GM21390 (cell line): ENCODE measurements around the gene CDH4.

ENCODE experiments used
- ATAC-seq: cut with Tn5 transposase; IDR thresholded peaks from one replicate; pipeline ENCODE4 v1.9.1; 2021; ENCODE audit not compliant: unreplicated experiment

CDH4 gene

DNA sequence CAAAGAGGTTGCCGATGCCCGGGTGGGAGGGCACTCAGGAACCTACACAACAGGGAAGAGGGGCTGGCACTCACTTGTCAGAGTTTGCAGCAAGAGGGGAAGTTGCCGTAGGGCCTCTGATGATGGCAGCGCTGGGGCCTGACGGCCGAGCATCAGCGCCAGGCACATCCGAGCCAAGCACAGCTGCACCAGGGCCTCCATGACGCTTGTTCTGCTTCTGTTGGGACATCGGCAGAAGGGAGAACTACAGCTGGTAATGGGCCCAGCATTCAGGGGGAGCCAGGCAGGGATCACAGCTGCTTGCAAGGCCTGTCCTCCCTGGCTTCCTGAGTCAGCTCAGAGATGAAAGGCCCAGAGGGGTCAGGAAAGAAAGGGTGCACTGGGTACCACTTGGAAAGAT, 367.7 kb downstream of the CDH4 start:
- ATAC-seq, result no peak

DNA sequence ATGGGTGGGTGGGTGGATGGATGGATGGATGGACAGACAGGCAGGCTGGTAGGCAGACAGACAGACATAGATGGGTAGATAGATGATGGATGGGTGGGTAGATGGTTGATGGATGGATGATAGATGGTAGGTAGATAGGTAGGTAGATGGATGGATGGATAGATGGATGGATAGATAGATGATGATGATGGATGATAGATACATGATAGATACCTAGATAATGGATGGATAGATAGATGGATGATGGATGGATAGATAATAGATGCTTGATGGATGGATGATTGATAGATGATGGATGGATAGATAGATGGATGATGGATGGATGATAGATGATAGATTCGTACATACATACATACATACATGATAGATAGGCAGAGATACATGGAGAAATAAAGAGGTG, 368.1 kb downstream of the CDH4 start:
- no peak for ATAC-seq

DNA sequence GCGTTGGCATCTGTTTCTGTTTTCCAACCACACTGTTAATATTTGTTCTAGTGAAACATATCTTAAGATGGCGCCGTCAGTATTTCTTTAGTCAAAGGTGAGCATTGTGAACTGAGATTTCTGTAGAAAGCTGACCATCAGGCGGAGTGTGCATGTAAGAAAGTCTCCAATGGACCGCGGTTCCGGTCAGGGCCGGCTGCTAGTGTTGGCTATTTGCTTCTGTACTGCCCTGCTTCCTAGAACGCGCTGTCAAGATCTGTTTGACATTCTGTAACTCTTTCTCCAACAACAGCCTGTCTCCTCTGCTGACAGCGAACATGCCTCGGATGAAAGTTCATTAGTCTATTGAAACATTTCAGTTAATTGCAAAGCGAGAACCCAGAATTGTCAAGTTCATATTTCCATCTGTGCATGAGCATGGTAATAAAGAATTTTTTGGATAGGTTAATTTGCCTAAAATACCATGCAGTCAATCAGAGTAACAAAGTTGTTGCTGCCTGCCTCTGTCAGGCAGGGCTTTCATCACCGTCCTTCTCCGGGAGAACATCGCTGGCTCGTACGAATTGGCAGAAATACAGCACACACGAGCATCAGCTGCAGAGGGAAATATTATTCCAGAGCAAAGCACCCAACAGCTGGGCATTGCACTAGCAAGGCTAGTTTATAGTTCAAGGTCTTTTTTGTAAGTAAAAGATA, 369.1 kb downstream of the CDH4 start:
- ATAC-seq, result no peak

DNA sequence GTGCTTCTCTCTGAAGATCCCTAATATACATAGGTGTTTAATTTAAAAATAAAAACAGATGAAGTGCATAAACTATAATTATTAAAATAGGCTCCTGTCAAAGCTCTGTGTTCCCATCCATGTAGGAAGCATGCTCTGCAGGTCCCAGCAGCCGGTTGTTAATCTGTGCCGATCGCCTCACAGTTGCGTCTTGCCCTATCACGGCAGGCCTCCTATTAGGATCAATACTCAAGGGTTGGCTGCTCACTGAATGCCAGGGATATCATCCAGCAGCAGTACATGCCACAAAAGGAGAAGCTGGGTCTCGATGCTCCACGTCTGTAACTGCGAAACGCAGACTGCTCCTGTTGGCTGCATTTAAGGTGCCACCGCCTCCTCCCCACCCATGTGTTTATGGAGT, 369.8 kb downstream of the CDH4 start:
- ATAC-seq, result no peak

DNA sequence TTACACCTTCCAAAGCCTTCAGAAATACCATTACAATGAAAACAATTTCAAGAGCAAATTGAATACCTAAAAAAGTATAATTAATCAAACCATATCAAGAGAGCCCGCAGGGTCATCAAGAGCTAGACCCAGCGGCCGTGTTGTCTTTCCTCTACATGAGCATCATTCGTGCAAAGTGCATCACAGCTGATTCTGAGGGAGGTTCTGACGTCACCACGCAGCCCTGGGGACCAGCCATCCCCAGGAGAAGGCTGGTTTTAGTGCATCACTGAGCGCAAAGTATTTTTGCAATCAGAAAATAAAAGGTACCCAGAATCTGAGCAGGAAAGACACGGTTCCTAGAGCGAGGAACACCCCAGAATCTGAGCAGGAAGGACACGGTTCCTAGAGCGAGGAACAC, 371.4 kb downstream of the CDH4 start:
- ATAC-seq, result no peak

DNA sequence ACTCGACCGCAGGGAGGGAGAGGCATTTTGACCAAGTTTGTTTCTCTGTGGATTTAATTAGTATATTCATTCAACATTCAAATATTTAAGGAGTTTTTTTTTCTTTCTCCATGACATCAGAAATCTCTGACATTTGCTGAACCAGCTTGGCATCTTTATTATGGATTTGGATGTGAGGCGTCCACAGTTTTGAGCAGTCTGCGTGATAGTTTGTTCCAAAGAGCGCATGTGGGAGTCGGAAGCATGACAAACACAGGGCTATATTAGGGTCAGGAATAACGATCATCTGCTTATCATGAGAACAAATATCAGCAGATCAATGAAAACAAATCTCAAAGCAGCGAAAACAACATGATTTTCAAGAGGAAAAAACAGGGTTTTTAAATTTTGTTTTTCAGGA, 373.2 kb downstream of the CDH4 start:
- no peak for ATAC-seq

DNA sequence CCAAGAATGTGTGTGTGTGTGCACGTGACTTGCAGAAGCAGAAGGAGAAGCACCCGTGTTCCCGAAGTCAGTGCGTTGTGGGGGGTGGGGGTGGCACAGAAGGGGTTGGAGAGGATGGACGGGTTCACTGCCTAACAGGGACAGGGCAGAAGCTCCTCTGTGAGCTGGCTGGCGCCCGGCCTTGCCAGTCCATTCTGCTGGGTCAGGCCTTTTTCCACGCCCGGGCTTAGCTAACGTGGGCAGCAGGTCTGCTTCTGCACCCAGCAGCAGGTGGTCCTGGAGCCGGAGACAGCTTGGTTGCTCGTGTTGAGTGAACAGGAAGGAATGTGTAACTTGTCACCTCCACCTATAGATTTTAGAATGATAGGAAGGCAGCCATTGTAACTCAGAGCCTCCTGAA, 374.4 kb downstream of the CDH4 start:
- ATAC-seq, result no peak

DNA sequence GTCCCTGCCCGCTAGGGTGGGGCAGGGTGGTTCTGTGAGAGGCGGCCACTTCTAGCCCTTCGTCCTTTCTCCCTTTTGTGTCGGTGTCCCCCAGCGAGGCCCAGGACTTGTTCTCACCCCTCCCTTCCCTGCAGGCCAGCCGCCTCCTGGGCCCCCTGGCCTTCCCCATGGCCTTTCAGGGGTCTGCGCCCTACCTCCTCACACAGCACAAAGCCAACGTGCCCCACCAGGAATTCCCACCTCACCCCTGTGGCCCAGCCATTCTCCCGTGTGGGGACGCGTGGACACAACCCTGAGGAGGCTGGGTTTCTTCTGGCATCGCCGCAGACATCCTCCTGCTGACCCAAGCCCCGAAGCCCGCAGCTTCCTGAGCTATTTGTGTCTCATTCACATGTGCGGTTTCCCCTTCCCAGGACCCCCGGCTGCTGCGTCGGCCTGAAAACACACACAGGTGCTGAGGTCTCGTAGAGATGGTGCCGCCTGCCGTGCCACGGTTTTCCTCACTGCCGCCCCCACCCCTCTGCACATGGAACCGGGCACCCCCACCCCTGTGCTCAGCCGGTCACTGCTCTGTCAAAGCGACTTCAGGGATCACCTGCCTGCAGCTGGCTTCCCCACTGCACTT, 375.8 kb downstream of the CDH4 start:
- no peak for ATAC-seq

DNA sequence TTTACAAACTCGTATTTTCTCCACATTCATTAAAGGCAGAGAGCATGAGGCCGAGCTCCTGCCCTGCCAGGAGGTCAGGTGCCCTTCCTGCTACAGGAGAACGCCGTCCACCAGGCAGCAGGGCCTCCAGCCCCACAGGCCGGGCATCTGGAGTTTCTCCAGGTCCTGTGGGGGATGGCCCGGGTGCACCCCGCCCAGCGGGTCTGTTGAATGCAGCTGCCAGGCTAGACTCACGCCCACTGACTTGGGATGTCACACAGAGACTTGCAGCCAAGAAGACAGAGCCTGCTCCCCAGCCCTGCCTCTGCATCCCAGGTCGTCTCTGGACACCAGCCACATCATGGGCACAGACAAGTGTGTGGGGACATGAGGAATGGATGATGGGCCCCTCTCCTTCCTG, 376.4 kb downstream of the CDH4 start:
- ATAC-seq, result no peak

DNA sequence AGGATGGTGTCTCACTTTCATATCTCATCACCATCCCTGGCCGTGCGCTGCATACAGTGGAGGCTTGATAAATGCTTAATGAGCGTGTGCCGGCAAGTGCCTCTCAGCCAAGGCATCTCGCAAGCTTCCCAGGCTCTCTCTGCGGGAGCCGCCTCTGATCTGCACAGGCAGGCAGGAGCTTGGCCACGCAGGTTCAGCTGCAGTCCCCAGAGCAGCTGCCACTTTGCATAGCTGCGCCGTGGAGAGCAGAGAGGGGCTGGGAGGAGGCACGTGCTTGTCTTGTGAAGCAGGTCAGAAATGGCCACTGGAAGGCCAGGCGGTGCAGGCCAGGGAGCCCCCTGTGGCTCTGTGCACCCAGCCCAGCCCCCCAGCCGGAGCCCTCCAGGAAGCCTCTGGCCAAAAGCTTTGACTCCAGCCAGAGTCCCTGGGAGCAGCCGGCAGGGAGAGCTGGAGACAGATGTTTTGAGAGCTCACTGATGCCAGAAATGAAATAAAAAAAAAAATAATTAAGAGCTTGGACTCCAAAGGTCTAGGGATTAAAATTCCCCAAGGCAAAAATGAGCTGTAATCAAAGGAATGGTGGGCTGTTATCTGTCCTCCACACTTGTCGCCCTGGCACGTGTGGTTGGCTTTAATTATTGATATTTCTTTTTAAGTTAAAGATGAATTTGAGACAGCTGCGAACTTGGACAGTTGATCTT, 377.0 kb downstream of the CDH4 start:
- ATAC-seq, result no peak

DNA sequence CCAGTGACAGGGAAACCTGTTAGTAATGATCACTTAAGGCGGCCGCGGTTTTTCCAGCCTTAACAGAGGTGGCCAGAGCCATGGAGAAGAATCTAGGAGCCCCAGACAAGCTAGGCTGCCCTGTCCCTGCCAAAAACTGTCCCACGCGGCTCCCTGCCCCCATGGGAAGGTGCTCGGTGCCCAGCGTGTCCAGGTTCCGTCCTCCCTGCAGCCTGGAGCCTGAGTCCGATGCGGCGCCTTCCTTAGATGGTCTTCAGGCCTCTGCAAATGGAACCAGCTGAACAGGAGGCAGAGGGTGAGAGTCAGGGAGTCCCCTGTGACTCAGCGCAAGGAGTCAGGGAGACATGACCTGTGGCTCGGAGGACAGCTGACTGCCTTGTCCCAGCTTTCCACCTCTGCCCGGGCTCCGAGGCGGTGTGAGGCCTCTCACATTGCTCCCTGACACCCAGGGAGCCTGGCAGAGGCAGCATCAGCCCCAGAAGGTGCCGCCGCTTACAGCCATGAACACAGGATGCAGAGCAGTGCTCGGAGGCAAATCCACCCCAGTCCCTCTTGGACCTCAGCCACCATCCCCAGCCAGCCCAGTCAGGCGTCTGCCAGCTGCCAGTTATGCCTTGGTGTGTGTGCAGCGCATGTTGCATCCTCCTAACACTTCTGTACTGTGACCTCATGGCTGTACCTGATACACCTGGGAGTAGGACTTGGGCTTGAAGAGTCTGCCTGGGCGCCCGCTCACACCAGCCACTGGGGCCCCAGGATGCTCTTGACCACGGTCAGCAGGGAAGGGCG, 377.7 kb downstream of the CDH4 start:
- no peak for ATAC-seq

DNA sequence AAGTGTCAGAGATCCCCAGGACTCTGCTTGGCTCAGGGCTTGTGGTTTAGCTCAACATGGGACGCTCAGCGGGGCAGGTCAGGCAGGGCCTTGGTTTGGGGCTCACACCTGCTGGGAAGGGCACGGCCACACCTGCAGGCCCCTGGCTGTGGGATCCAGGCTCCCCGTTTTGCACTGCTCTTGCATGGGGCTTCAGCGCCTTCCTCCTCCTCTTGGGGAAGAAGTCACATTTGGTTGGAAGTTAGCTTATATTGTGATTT, 378.3 kb downstream of the CDH4 start:
- no peak for ATAC-seq

DNA sequence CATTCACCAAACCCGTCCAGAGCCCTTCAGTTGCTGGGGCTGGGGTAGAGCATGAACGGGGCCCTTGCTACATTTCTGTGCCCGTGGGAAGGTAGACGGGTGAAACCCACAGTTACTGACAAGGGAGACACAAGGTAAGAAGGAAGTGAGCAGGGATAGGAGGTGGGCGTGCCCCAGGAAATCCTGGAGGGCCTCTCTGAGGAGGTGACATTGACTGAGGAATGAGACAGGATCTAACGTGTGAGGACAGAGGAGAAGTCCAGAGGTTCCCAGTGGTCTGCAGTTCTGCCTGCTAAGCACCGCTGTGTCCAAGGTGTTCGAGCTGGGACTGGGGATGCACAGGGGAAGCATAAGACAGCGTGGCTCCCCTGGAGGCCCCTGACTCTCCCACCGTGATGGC, 378.8 kb downstream of the CDH4 start:
- no peak for ATAC-seq

DNA sequence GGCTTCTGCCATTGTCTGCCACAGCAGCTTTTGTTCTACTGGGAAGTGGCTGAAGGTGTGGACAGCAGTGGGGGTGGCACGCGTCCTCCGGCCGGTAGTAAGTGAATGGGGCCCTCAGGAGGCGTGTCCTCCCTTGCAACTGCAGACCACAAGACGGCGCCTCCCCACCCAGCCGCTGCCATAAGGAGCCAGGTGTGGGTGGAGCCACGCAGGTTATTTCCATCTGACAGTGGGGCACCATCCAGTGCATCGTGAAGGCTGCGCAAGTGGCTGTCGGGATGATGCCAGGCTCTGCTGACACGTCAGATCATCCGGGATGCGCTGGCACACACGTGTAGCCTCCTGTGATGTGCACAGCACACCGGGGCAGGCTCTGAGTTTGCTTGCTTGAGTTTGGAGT, 379.7 kb downstream of the CDH4 start:
- ATAC-seq, result no peak

DNA sequence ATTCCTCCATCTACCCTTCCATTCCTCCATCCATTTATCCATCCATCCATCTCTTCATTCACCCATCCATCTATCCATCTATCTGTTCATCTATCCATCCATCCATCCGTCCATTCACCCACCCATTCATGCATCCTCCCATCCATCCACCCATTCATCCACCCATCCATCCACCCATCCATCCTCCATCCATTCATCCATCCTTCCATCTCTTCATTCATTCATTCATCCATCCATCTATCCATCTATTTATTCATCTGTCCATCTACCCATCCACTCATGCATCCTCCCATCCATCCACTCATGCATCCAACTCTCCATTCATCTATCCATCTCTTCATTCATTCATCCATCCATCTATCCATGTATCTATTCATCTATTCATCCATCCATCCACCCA, 380.9 kb downstream of the CDH4 start:
- ATAC-seq, result no peak

DNA sequence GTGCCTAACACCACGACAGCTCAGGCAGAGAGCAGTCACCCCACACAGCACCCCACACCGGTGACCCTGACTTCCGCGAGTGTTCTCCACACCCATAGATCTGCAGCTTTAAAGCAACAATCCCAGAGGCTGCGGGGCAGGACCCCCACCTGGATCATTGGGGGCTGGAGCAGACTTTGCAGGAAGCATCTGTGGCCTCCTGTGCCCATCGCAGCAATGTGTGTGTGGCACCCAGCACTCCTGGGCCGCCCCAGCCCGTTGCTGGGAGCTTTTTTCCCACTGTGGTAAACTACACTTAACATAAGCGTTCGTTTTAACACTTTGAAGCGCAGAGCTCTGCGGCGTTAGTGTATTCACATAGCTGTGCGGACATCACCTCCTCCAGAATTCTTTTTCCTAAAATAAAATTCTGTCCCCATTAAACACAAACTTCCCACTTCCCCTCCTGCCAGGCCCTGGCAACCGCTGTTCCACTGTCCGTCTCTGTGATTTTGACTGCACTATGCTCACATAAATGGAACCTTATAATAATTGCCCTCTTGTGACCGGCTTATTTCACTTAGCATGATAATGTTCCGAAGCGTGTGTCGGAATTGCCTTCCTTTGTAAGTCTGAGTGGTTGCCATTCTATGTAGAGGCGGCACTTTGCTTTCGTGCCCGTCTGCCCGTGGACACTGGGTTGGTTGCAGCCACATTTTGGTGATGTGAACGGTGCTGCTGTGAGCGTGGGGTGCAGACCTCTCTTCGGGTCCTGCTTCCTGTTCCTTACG, 382.5 kb downstream of the CDH4 start:
- ATAC-seq, result no peak

DNA sequence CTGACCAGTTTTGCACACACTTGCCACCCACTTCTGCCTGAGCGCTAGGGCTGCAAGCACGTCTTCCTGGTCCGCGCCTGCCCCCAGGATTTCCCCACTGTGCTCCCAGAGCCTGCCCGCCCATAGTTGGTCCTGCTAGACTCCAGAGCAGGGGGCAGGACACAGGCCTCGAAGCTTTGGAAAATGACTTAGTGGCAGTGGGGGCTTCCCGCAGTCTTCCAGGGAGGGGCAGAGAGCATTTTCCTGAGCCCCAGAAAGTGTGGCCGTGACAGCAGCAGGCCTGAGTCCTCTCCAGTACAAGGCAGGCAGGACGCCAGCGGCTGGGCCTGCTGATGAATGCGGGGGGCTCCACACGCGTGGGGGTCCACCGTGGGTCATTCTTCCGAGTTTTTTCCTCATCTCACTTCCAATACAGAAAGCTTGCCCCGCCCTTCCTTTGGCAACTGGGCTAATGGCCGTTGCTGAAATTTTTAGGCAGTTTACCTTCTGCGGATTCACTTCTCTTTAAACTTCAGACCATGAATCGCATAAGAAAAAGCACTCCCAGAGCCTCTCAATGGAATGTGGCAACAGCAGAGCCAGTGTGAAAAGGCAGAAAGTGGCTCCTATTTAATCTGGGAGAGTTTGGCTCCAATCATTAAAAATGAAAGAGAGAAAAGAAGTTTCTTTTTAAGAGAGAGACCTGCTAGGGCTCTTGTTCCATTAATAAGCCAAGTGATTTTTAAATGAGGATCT, 383.8 kb downstream of the CDH4 start:
- ATAC-seq, result no peak

DNA sequence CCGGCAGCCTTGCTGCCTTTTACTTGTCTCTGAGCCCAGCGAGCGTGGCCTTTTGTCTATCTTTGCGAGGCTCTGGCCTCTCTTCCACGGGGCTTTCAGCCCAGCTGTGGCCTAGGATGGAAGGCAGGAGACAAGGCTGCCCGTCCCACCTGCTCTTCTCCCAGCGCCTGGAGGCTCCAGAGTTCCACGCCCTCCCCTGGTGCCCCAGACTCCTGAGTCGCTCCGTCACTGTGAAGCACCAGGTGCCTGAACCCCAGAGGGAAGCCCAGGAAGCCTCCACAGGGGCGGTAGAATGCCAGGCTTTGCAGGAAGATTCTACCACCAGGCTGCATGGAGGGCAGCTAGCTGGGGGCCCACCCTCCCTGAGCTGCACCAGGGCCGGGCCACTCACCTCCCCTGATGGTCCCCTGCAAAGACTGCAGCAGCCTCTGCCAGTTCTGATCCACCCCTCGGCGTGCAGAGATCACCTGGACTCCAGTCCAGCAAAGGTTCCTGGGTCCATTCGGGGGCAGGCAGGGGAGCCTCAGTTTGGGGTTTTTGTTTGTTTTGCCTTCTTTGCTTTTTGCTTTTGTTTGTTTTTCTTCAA, 384.6 kb downstream of the CDH4 start:
- ATAC-seq, result no peak

DNA sequence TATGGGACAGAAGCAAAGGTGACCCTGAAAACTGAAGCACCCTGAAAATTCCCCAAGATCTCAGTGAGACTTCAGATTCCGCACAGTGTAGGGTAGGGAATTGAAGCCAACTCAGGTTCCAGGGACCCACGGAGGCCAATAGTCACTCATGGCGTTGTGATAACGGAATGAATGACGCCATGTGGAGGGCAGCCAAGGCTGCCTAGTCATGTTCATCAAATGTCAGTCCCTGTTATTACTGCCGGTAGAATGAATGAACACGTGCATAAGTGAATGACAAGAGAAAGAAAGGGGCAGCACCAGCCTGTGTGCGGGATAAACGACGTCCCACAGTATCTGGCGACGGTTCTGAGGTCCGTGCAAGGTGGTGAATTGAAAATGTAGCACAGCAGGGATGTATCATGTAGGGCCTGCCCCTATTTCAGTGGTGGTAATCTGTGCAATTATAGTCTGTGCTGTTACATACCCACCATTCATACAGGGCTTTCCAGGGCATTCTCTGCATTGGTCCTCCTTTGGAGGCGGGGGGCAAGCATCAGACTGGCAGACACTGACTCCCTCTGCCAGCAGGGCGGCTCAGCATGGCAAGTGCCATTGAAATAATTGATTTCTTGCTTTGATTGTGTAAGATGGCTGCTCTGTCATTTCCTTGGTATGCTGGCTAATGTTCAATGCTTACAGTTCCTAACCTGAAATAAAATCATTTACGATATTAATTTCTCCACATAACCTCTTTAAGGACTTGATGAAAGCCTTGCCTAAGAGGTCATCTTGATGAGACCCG, 386.9 kb downstream of the CDH4 start:
- no peak for ATAC-seq
